Natural killer cell (primary cell): ENCODE measurements around the gene CDCA4. TPM values are rescaled to one million over a fixed set of nuclear protein-coding genes. Genes with fewer than 3 reads are reported as not detected.

Experiments
- ATAC-seq, 3 donors: fragments of 150-1000 bp in 2 of 3; fragments of 200-7000 bp in 1 of 3; cut with Tn5 transposase; 1 replicate in 1 of 3; 2 replicates in 2 of 3; pipeline ENCODE4 v1.10.0; 2021; ENCODE audit warnings: mild to moderate bottlenecking in 2 of 3, moderate library complexity in 2 of 3
- DNase-seq, 2 donors: peaks; one replicate each; pipeline versions ENCODE4 v3.0.0 to v3.0.0-alpha.2; 2013 to 2021; ENCODE audit warnings: mixed read lengths in 1 of 2
- H3K27ac ChIP-seq: one replicate; pipeline ENCODE4 v1.5.1; 2013; ENCODE audit warnings: mild to moderate bottlenecking, low read length
- H3K27me3 ChIP-seq: one replicate; pipeline ENCODE4 v1.6.1; 2013; ENCODE audit warnings: low read length; ENCODE audit not compliant: control insufficient read depth, insufficient read depth
- H3K36me3 ChIP-seq: one replicate; pipeline ENCODE4 v1.6.1; 2013; ENCODE audit warnings: low read length; ENCODE audit not compliant: control insufficient read depth, insufficient read depth
- H3K4me1 ChIP-seq: one replicate; pipeline ENCODE4 v1.6.1; 2013; ENCODE audit warnings: low read length; ENCODE audit not compliant: control insufficient read depth, insufficient read depth
- H3K4me3 ChIP-seq: one replicate; pipeline ENCODE4 v1.5.1; 2013; ENCODE audit warnings: low read length
- H3K9me3 ChIP-seq: one replicate; pipeline ENCODE4 v1.6.1; 2013; ENCODE audit warnings: low read length; ENCODE audit not compliant: control insufficient read depth, insufficient read depth
- H3K27ac Mint-ChIP-seq, 2 donors: one replicate each; pipeline ENCODE4 v1.8.0; 2022; ENCODE audit warnings: mild to moderate bottlenecking in 2 of 2, mixed read lengths in 2 of 2, moderate library complexity in 1 of 2
- H3K27me3 Mint-ChIP-seq, 2 donors: one replicate each; pipeline ENCODE4 v1.8.0; 2022; ENCODE audit warnings: low read depth in 2 of 2, mixed read lengths in 2 of 2
- H3K36me3 Mint-ChIP-seq: one replicate; pipeline ENCODE4 v1.8.0; 2022; ENCODE audit warnings: mixed read lengths
- H3K4me1 Mint-ChIP-seq, 2 donors: one replicate each; pipeline ENCODE4 v1.8.0; 2022; ENCODE audit warnings: mixed read lengths in 2 of 2
- H3K4me3 Mint-ChIP-seq: one replicate; pipeline ENCODE4 v1.8.0; 2022; ENCODE audit warnings: mild to moderate bottlenecking, moderate library complexity, mixed read lengths
- H3K9me3 Mint-ChIP-seq, 2 donors: one replicate each; pipeline ENCODE4 v1.8.0; 2022; ENCODE audit warnings: mixed read lengths in 2 of 2
- CTCF ChIP-seq: fragments of 200-600 bp; IDR thresholded peaks from one replicate; pipeline ENCODE4 v1.8.0; 2022; ENCODE audit warnings: antibody characterized with exemption
- WGBS: methylation state at CpG from one replicate; pipeline ENCODE4 v1.1.7; 2013; ENCODE audit warnings: missing lambda C conversion rate; ENCODE audit not compliant: insufficient coverage; 5-methylcytosine and 5-hydroxymethylcytosine counted together
- intact Hi-C: fragments of 100-400 bp; cut with micrococcal nuclease; formaldehyde crosslinking; loops from one replicate; pipeline ENCODE4 v1.14.2; 2022
- total RNA-seq, 4 donors: library from RNA; stranded (reverse); fragments of 120-200 nt in 1 of 4; gene quantifications; one replicate each; pipeline versions ENCODE4 v1.2.3 to v1.2.4, GENCODE V29; 2013 to 2022

CDCA4 gene
- total RNA-seq, 3 donors from 2014 or later (not counting 1 experiment from before 2014, with no cell fraction given), result 10.3 to 20.7 (median 16.6) TPM

GRCh38 chr14:104964546-104964945, 56.3 kb downstream of the CDCA4 start:
- H3K36me3 ChIP-seq, result no peaks in the 10 kb centered on the region
- no peak overlapping the region for H3K27ac ChIP-seq
- H3K4me3 ChIP-seq, result no peak overlapping the region
- H3K4me3 Mint-ChIP-seq, result no peak overlapping the region
- no peak overlapping the region for H3K27ac Mint-ChIP-seq
- no peaks in the 10 kb centered on the region for H3K36me3 Mint-ChIP-seq
- H3K9me3 Mint-ChIP-seq, result no peaks in the 10 kb centered on the region
- intact Hi-C loops, result no loop called here
- no peak for TF ChIP-seq CTCF
- H3K27me3 ChIP-seq, result peaks cover 2% of the 10 kb centered on the region
- H3K4me1 Mint-ChIP-seq, result no peaks in the 10 kb centered on the region
- H3K27me3 Mint-ChIP-seq, result peaks cover 0 to 8% of the 10 kb centered on the region in 2 donors
- H3K9me3 ChIP-seq, result no peaks in the 10 kb centered on the region
- peaks cover 5% of the 10 kb centered on the region for H3K4me1 ChIP-seq
- DNase-seq (no peak), ATAC-seq (no peak)
- 84% methylated on average over 7 of the region's 7 CpGs for WGBS

Other genes with a start within 250 kb of the CDCA4 start
- gene AKT1, start 225.3 kb downstream of the CDCA4 start, total RNA-seq, result 100 to 1,000 TPM; 152 to 163 (median 153) TPM
- 1 to 10 TPM; 3.6 to 4.5 (median 3.7) TPM for gene ZBTB42, start 220.0 kb downstream of the CDCA4 start, total RNA-seq
- under 1 TPM; 0.24 to 0.72 (median 0.30) TPM for gene CEP170B, start 155.8 kb downstream of the CDCA4 start, total RNA-seq
- gene PLD4, start 96.2 kb downstream of the CDCA4 start, total RNA-seq, result 1 to 10 TPM; 1.7 to 7.2 (median 2.9) TPM
- gene AHNAK2, start 42.7 kb downstream of the CDCA4 start, total RNA-seq, result under 1 TPM in 1 of 3 donors, not detected in 2; 0.05 TPM
- 1 to 10 TPM; 1.2 to 1.8 (median 1.3) TPM for gene CLBA1, start 35.3 kb downstream of the CDCA4 start, total RNA-seq
- gene GPR132, start 44.3 kb upstream of the CDCA4 start, total RNA-seq, result 10 to 100 TPM; 18.2 to 30.3 (median 26.7) TPM
- 1 to 10 TPM; 3.5 to 6.6 (median 6.1) TPM for gene JAG2, start 147.7 kb upstream of the CDCA4 start, total RNA-seq
- 10 to 100 TPM; 16.0 to 32.9 (median 22.8) TPM for gene NUDT14, start 160.2 kb upstream of the CDCA4 start, total RNA-seq
- gene BTBD6, start 227.4 kb upstream of the CDCA4 start, total RNA-seq, result 10 to 100 TPM; 30.9 to 48.7 (median 44.2) TPM